ENCODE results near the gene PSMD9. TPM values are rescaled to one million over a fixed set of nuclear protein-coding genes. Genes with fewer than 3 reads are reported as not detected.

Gene PSMD9
- total RNA-seq, 1 experiment from 2014 or later = 62.7 TPM

DNA sequence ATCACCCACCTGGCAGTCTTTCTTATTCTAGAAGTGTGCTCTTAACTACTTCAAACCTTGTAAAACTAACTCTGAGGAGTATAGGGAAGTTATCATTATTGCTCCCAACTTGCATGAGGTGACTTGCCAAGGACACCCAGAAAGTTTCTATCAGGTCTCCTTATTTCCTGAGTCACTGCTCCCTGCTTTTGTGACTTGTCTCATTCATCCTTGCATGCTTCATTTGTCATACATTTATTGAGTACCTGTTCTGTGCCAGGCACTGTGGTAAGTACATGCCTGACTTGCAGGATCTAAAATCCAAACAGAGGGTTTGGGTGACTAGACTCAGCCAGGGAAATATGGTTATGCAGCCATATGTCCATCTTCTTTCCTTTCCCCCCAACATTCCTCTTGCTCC is 55.3 kb downstream of the PSMD9 start:
- in situ Hi-C loops (cut with HindIII; ENCODE audit: low pct_unique_long_range_greater_than_20kb, low sequenced_read_pairs) (no loop called here), intact Hi-C loops (cut with micrococcal nuclease; ENCODE audit: unreplicated experiment) (no loop called here)
- ChIA-PET POLR2A (no interaction called here), CTCF (no interaction called here)
- Histone ChIP-seq H3K36me3 (ENCODE audit: control insufficient read depth, insufficient read depth, low read length) (no peaks in the 10 kb centered on the region), H3K9me3 (ENCODE audit: control insufficient read depth, insufficient read depth, low read depth, low read length) (no peaks in the 10 kb centered on the region), H3K4me3 (ENCODE audit: low read depth in 2 of 2, low read length in 2 of 2) (no peak overlapping the region), H3K27ac (ENCODE audit: low read length) (no peak overlapping the region), H3K4me1 (ENCODE audit: control insufficient read depth, insufficient read depth, low read length) (no peaks in the 10 kb centered on the region), H3K27me3 (ENCODE audit: control insufficient read depth, insufficient read depth, low read length) (no peaks in the 10 kb centered on the region)
- DNase-seq (ENCODE audit: low read depth, low spot score) (no peak), ATAC-seq (no peak)
- no peak for TF ChIP-seq TCF7L2 (IDR thresholded peaks at IDR 0.05; ENCODE audit: low read depth, low read length)
- TF ChIP-seq SIN3A (IDR thresholded peaks at IDR 0.05; ENCODE audit: borderline replicate concordance, insufficient read depth, low read depth, low read length) = no peak
- TF ChIP-seq, protein P1, sequence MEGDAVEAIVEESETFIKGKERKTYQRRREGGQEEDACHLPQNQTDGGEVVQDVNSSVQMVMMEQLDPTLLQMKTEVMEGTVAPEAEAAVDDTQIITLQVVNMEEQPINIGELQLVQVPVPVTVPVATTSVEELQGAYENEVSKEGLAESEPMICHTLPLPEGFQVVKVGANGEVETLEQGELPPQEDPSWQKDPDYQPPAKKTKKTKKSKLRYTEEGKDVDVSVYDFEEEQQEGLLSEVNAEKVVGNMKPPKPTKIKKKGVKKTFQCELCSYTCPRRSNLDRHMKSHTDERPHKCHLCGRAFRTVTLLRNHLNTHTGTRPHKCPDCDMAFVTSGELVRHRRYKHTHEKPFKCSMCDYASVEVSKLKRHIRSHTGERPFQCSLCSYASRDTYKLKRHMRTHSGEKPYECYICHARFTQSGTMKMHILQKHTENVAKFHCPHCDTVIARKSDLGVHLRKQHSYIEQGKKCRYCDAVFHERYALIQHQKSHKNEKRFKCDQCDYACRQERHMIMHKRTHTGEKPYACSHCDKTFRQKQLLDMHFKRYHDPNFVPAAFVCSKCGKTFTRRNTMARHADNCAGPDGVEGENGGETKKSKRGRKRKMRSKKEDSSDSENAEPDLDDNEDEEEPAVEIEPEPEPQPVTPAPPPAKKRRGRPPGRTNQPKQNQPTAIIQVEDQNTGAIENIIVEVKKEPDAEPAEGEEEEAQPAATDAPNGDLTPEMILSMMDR (IDR thresholded peaks at IDR 0.05) = no peak
- TF ChIP-seq POLR2AphosphoS5 (IDR thresholded peaks at IDR 0.05; ENCODE audit: low read depth, low read length) = no peak
- TF ChIP-seq, protein P2, sequence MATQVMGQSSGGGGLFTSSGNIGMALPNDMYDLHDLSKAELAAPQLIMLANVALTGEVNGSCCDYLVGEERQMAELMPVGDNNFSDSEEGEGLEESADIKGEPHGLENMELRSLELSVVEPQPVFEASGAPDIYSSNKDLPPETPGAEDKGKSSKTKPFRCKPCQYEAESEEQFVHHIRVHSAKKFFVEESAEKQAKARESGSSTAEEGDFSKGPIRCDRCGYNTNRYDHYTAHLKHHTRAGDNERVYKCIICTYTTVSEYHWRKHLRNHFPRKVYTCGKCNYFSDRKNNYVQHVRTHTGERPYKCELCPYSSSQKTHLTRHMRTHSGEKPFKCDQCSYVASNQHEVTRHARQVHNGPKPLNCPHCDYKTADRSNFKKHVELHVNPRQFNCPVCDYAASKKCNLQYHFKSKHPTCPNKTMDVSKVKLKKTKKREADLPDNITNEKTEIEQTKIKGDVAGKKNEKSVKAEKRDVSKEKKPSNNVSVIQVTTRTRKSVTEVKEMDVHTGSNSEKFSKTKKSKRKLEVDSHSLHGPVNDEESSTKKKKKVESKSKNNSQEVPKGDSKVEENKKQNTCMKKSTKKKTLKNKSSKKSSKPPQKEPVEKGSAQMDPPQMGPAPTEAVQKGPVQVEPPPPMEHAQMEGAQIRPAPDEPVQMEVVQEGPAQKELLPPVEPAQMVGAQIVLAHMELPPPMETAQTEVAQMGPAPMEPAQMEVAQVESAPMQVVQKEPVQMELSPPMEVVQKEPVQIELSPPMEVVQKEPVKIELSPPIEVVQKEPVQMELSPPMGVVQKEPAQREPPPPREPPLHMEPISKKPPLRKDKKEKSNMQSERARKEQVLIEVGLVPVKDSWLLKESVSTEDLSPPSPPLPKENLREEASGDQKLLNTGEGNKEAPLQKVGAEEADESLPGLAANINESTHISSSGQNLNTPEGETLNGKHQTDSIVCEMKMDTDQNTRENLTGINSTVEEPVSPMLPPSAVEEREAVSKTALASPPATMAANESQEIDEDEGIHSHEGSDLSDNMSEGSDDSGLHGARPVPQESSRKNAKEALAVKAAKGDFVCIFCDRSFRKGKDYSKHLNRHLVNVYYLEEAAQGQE (IDR thresholded peaks at IDR 0.05; ENCODE audit: insufficient read depth in 1 of 2, low read depth in 2 of 2, low read length in 1 of 2) = no peak
- no TSS peak for BruUV-seq (replicated peaks)

DNA sequence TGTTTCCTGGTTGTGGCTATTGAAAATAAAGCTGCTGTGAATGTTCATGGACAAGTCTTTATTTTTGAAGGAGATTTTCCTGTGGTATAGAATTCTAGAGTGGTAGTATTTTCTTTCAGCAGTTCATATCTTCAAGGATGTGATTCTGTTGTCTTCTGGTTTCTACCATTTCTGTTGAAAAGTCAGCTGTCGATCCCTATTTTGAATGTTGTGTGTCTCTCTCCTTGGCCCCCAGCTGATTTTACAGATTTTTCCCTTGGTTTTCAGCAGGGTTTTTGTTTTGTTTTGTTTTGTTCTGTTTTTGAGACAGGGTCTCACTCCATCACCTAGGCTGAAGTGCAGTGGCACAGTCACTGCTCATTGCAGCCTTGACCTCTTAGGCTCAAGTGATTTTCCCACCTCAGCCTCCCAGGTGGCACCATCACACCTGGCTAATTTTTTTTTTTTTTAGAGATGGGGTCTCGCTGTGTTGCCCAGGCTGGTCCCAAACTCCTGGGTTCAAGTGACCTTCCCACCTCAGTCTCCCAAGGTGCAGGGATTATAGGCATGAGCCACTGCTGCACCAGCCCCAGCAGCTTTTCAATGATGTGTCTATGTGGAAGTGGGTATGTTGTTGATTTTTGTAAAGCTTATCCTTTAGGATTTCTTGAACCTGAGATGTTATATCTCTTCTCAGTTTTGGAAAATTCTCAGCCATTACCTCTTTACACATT is 57.9 kb downstream of the PSMD9 start:
- BruUV-seq (replicated peaks) = no TSS peak
- POLR2A ChIA-PET = interaction anchor here (0.5 kb wide), 1 partner anchor 143 kb away, joined by 6 read pairs; no protein-coding TSS in a partner anchor
- TF ChIP-seq, protein P2 (IDR thresholded peaks at IDR 0.05; ENCODE audit: insufficient read depth in 1 of 2, low read depth in 2 of 2, low read length in 1 of 2) = no peak
- TF ChIP-seq SIN3A (IDR thresholded peaks at IDR 0.05; ENCODE audit: borderline replicate concordance, insufficient read depth, low read depth, low read length) (no peak), TCF7L2 (IDR thresholded peaks at IDR 0.05; ENCODE audit: low read depth, low read length) (no peak), POLR2AphosphoS5 (IDR thresholded peaks at IDR 0.05; ENCODE audit: low read depth, low read length) (no peak)
- TF ChIP-seq, protein P1 (IDR thresholded peaks at IDR 0.05) = no peak

More for the DNA sequence above, 57.9 kb downstream of the PSMD9 start:
- no peak for ATAC-seq
- DNase-seq (ENCODE audit: low read depth, low spot score) = no peak
- Histone ChIP-seq H3K27ac (ENCODE audit: low read length) (no peak overlapping the region), H3K9me3 (ENCODE audit: control insufficient read depth, insufficient read depth, low read depth, low read length) (no peaks in the 10 kb centered on the region), H3K27me3 (ENCODE audit: control insufficient read depth, insufficient read depth, low read length) (no peaks in the 10 kb centered on the region), H3K4me1 (ENCODE audit: control insufficient read depth, insufficient read depth, low read length) (no peaks in the 10 kb centered on the region), H3K36me3 (ENCODE audit: control insufficient read depth, insufficient read depth, low read length) (no peaks in the 10 kb centered on the region), H3K4me3 (ENCODE audit: low read depth in 2 of 2, low read length in 2 of 2) (no peak overlapping the region)
- in situ Hi-C loops (cut with HindIII; ENCODE audit: low pct_unique_long_range_greater_than_20kb, low sequenced_read_pairs) (no loop called here), intact Hi-C loops (cut with micrococcal nuclease; ENCODE audit: unreplicated experiment) (no loop called here)
- CTCF ChIA-PET = no interaction called here

Data from Panc1 (cell line).